Fibroblast of pulmonary artery (primary cell): Measurements from ENCODE around the gene SPIRE2.

Experiments used
- DNase-seq: peaks from one replicate; pipeline ENCODE4 v3.0.0-alpha.2; 2010; ENCODE audit warnings: low read depth
- H3K4me3 ChIP-seq: replicated peaks from 2 replicates; pipeline ENCODE4 v1.5.1; 2011; ENCODE audit warnings: low read depth, mild to moderate bottlenecking, control low read depth, low read length, moderate library complexity
- TF ChIP-seq, protein P1 (sequence below): IDR thresholded peaks from 2 replicates; pipeline ENCODE4 v1.5.1; 2011; ENCODE audit warnings: mild to moderate bottlenecking, control low read depth, low read length, inconsistent platforms; ENCODE audit errors: missing control alignments

Gene SPIRE2

DNA sequence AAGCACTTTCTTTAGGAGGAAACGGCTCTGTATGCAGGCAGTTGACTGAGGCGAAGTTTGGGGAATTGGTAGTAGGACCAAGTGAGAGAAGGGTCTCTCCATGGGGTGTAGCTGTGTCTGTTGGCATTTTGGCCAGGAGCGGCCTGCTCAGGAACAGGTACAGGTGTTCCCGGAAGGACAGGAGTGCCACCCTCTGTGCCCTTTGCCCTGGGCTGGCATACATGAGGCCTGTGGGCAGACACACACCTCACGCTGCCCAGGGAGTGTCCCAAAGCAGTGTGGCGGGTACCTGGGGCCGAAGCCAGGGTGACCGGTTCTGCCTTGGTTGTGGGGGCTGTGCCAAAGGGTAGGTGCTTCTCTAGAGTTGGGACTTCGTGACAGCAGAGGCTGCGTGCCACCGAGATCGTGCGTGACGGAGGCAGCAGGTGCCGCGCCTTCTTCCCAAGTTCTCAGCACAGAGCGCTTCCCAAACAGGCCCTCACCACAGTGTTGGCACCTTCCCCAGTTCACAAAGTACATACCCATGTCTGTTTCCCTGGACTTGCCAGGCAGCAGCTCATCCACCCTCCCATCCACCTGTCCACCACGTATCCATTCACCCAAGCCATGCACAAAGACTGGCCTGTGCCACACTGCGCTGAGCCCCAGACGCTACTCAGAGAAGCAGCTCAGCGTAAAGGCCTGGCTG lies 25.2 kb downstream of the SPIRE2 start:
- no peak overlapping the region for H3K4me3 ChIP-seq

DNA sequence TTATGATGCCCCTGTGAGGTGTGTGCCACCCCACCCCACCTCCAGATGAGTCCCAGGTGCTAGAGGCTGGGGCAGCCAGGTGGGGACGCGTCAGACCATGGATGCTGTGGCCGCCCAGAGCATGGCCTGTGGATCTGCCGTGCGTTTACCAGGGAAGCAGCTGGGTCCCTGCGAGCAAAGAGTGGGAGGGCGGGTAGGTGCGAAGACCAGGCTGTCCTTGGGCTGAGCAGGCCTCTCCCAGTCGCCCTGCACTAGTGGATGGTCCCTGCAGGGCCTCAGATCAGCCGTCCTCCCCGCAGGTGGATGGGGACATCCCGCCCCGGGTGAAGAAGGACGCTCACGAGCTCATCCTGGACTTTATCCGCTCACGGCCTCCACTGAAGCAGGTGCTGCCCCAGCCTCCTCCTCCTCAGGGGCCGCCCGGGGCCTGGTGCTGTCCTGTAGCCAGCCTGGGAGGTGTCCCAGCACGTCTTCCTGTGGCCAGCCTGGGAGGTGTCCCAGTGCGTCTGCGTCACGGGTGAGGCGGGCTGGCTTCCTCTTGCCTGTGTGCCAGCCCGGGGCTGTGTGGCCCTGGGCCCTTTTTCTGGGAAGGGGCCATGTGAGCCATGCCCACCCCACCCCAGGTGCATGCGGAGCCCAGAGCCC lies 27.1 kb downstream of the SPIRE2 start:
- DNase-seq: no peak
- no peak overlapping the region for H3K4me3 ChIP-seq
- TF ChIP-seq, protein P1, sequence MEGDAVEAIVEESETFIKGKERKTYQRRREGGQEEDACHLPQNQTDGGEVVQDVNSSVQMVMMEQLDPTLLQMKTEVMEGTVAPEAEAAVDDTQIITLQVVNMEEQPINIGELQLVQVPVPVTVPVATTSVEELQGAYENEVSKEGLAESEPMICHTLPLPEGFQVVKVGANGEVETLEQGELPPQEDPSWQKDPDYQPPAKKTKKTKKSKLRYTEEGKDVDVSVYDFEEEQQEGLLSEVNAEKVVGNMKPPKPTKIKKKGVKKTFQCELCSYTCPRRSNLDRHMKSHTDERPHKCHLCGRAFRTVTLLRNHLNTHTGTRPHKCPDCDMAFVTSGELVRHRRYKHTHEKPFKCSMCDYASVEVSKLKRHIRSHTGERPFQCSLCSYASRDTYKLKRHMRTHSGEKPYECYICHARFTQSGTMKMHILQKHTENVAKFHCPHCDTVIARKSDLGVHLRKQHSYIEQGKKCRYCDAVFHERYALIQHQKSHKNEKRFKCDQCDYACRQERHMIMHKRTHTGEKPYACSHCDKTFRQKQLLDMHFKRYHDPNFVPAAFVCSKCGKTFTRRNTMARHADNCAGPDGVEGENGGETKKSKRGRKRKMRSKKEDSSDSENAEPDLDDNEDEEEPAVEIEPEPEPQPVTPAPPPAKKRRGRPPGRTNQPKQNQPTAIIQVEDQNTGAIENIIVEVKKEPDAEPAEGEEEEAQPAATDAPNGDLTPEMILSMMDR: no peak

More for the DNA sequence above, 25.2 kb downstream of the SPIRE2 start:
- TF ChIP-seq, protein P1: no peak
- DNase-seq: no peak

DNA sequence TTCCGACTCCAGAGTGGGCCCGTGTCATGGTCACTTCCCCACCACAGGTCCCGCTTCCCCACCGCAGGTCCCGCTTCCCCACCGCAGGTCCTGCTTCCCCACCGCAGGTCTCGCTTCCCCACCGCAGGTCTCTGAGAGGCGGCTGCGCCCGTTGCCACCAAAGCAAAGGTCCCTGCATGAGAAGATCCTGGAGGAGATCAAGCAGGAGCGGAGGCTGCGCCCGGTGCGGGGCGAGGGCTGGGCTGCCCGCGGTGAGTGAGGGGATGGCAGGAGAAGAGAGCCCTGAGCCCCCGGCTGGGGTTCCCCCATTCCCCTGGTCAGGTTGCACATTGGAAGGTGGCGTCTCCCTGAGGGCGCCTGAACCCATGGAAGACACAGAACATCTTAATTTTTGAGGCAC lies 27.7 kb downstream of the SPIRE2 start:
- DNase-seq: no peak
- no peak overlapping the region for H3K4me3 ChIP-seq
- TF ChIP-seq, protein P1: no peak

DNA sequence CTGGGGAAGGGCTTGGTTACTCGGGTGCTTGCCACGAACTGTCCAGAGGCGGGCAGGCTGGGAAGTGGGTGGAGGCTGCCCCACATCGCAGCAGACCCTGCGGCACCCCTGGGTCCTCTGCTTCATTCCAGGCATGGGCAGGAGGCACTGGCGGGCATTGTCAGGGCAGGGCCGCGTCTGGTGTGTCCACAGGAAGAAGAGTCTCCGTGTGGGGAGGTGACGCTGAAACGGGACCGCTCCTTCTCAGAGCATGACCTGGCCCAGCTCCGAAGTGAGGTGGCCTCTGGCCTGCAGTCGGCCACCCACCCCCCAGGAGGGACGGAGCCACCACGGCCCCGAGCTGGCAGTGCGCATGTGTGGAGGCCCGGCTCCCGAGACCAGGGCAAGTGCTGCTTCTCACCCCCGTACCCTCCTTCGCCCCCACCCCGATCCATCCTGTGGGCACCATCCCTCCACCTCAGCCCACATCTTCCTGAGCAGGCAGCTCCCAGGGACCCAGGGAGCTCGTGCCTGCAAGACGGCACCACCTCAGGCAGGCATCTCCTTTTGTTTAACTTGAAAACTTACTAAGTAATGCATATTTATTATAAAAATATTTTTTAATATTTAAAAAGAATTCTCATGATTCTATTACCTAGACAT lies 30.8 kb downstream of the SPIRE2 start:
- TF ChIP-seq, protein P1: no peak
- no peak overlapping the region for H3K4me3 ChIP-seq
- DNase-seq: no peak

DNA sequence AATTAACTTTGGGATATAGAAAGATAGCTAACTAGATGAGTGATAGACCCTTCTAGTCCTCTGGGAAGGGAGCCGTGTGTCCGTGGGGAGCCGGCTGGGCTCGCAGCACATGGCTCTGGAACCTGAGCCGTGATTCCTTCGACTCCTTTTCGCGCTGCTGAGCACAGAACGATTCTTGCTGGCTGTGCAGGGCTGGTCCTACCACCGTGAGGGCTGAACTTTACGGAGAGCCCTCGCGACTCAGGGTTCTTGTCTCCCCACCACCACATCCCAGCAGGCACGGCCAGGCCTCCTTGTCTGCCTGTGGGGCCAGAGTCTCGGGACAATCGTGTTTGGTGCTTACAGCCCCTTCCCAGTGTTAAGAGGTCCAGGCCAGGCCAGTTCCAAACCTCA lies 31.3 kb downstream of the SPIRE2 start:
- TF ChIP-seq, protein P1: no peak
- no peak overlapping the region for H3K4me3 ChIP-seq

DNA sequence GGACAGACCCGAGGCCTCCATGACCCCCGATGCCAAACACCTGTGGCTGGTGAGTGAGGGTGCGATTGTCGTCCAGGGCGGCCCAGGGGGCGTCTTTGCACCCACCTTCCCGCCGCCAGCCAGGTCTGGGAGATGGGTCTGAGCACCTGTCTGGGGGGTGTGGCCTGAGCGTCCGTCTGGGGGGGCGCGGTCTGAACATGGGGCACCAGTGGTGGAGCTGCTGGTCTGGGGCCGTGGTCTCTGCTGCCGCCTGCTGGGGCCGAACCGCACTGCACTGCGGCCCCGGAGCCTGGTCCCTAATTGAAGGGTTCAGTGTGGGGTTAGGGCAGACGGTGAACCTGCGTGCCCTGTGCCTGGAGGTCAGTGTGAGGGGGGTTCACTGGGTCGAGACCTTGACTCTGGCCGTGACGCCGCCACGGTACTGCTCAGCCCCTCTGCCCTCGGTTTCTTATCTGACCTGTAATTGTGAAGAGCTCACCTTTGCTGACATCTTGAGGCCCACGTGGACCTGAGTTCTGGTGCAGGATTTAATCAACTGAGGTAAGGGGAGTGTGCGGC lies 32.6 kb downstream of the SPIRE2 start:
- DNase-seq: peak; percentile 48
- TF ChIP-seq, protein P1: peak; percentile 92
- no peak overlapping the region for H3K4me3 ChIP-seq

More for the DNA sequence above, 31.3 kb downstream of the SPIRE2 start:
- DNase-seq: no peak
